Mesenchymal stem cell (in vitro differentiated cells and primary cell): ENCODE measurements around the gene MYOT.
"Not testable (repeated sequence)": the region's sequence is repeated elsewhere in the genome, so short reads cannot be mapped to it uniquely, and the experiment has no call there.

Experiments
- DNase-seq: peaks from one replicate; pipeline ENCODE4 v3.0.0-alpha.2; 2013
- H2AFZ ChIP-seq: one replicate; pipeline ENCODE4 v1.6.1; 2013; ENCODE audit warnings: low read depth, mild to moderate bottlenecking, control low read depth, inconsistent platforms, low read length, moderate library complexity
- H2AK5ac ChIP-seq: 2 replicates; pipeline ENCODE4 v1.6.1; 2013; ENCODE audit warnings: low read length, moderate library complexity, mild to moderate bottlenecking, inconsistent platforms; ENCODE audit not compliant: severe bottlenecking
- H2BK120ac ChIP-seq: one replicate; pipeline ENCODE4 v1.6.1; 2013; ENCODE audit warnings: low read depth, mild to moderate bottlenecking, inconsistent platforms, low read length, moderate library complexity
- H2BK12ac ChIP-seq, 2 experiments: one replicate each; pipeline ENCODE4 v1.6.1; 2013; ENCODE audit warnings: inconsistent platforms in 2 of 2, low read length in 2 of 2, mild to moderate bottlenecking in 2 of 2, moderate library complexity in 2 of 2, control low read depth in 1 of 2
- H2BK15ac ChIP-seq: one replicate; pipeline ENCODE4 v1.6.1; 2013; ENCODE audit warnings: mild to moderate bottlenecking, low read depth, inconsistent platforms; ENCODE audit not compliant: poor library complexity, severe bottlenecking
- H2BK5ac ChIP-seq: 2 replicates; pipeline ENCODE4 v1.6.1; 2013; ENCODE audit warnings: low read depth, mild to moderate bottlenecking, low read length, control low read depth, inconsistent platforms; ENCODE audit not compliant: poor library complexity, severe bottlenecking
- H3K14ac ChIP-seq, 2 experiments: one replicate each; pipeline ENCODE4 v1.6.1; 2013; ENCODE audit warnings: inconsistent platforms in 2 of 2, low read length in 2 of 2, control low read depth in 1 of 2, mild to moderate bottlenecking in 1 of 2, moderate library complexity in 1 of 2
- H3K18ac ChIP-seq, 2 experiments: one replicate each; pipeline ENCODE4 v1.6.1; 2013; ENCODE audit warnings: inconsistent platforms in 2 of 2, low read length in 2 of 2, control low read depth in 1 of 2, low read depth in 1 of 2, mild to moderate bottlenecking in 1 of 2
- H3K23ac ChIP-seq, 2 experiments: one replicate each; pipeline ENCODE4 v1.6.1; 2013; ENCODE audit warnings: inconsistent platforms in 2 of 2, low read length in 2 of 2, mild to moderate bottlenecking in 2 of 2, moderate library complexity in 2 of 2, control low read depth in 1 of 2
- H3K27ac ChIP-seq: 2 replicates; pipeline ENCODE4 v1.5.1; 2013; ENCODE audit warnings: mild to moderate bottlenecking, moderate library complexity, low read length, control low read depth, inconsistent platforms; ENCODE audit not compliant: poor library complexity, severe bottlenecking
- H3K27me3 ChIP-seq, 2 experiments: 2 replicates each; pipeline versions ENCODE4 v1.6.1 to v1.7.0; 2013; ENCODE audit warnings: low read length in 2 of 2, mild to moderate bottlenecking in 2 of 2, moderate library complexity in 2 of 2, control low read depth in 1 of 2, inconsistent platforms in 1 of 2; ENCODE audit not compliant: control insufficient read depth in 1 of 2, insufficient read depth in 1 of 2
- H3K36me3 ChIP-seq, 2 experiments: 2 replicates each; pipeline versions ENCODE4 v1.6.1 to v1.7.0; 2013; ENCODE audit warnings: low read length in 2 of 2, control low read depth in 1 of 2, inconsistent platforms in 1 of 2, low read depth in 1 of 2, mild to moderate bottlenecking in 1 of 2; ENCODE audit not compliant: insufficient read depth in 2 of 2, control insufficient read depth in 1 of 2
- H3K4ac ChIP-seq, 2 experiments: one replicate each; pipeline ENCODE4 v1.6.1; 2013; ENCODE audit warnings: inconsistent platforms in 2 of 2, low read length in 2 of 2, mild to moderate bottlenecking in 2 of 2, moderate library complexity in 2 of 2, control low read depth in 1 of 2, low read depth in 1 of 2
- H3K4me1 ChIP-seq: 2 replicates; pipeline ENCODE4 v1.6.1; 2013; ENCODE audit warnings: low read depth, low read length, control low read depth; ENCODE audit not compliant: control insufficient read depth, insufficient read depth
- H3K4me2 ChIP-seq: 2 replicates; pipeline ENCODE4 v1.6.1; 2013; ENCODE audit warnings: low read length, mild to moderate bottlenecking, inconsistent platforms; ENCODE audit not compliant: poor library complexity, severe bottlenecking
- H3K4me3 ChIP-seq, 2 experiments: 2 replicates each; pipeline versions ENCODE4 v1.5.1 to v1.7.0; 2013; ENCODE audit warnings: low read length in 2 of 2, mild to moderate bottlenecking in 2 of 2, control low read depth in 1 of 2, low read depth in 1 of 2; ENCODE audit not compliant: insufficient read depth in 1 of 2
- H3K79me1 ChIP-seq: replicated peaks from 2 replicates; pipeline ENCODE4 v1.6.1; 2013; ENCODE audit warnings: mild to moderate bottlenecking, control low read depth, low read length, inconsistent platforms; ENCODE audit not compliant: poor library complexity, severe bottlenecking
- H3K9ac ChIP-seq: 2 replicates; pipeline ENCODE4 v1.7.0; 2013; ENCODE audit warnings: mild to moderate bottlenecking, low read length, moderate library complexity
- H3K9me3 ChIP-seq: 2 replicates; pipeline ENCODE4 v1.7.0; 2013; ENCODE audit warnings: mild to moderate bottlenecking, low read length; ENCODE audit not compliant: control insufficient read depth
- H4K8ac ChIP-seq: one replicate; pipeline ENCODE4 v1.6.1; 2013; ENCODE audit warnings: inconsistent platforms, mild to moderate bottlenecking, low read length, moderate library complexity
- H4K91ac ChIP-seq: one replicate; pipeline ENCODE4 v1.6.1; 2013; ENCODE audit warnings: mild to moderate bottlenecking, low read length, inconsistent platforms
- WGBS: methylation state at CpG from one replicate; pipeline ENCODE4 v1.1.7; 2013; ENCODE audit warnings: mixed read lengths; 5-methylcytosine and 5-hydroxymethylcytosine counted together

The MYOT gene

GRCh38 chr5:137847687-137848086 lies 20.0 kb upstream of the MYOT start:
- Histone ChIP-seq H3K4me3 (no peak overlapping the region), H3K36me3 (no peaks in the 10 kb centered on the region), H2AK5ac (no peak overlapping the region), H3K27me3 (no peaks in the 10 kb centered on the region), H3K79me1 (no peaks in the 10 kb centered on the region), H4K8ac (no peak overlapping the region), H2BK12ac (no peak overlapping the region), H3K14ac (no peak overlapping the region), H3K18ac (no peak overlapping the region), H3K4me2 (no peak overlapping the region), H3K4ac (no peak overlapping the region), H3K9me3 (no peaks in the 10 kb centered on the region), H3K27ac (no peak overlapping the region), H2AFZ (no peak overlapping the region), H2BK5ac (no peak overlapping the region), H3K9ac (no peak overlapping the region), H4K91ac (no peak overlapping the region), H3K23ac (no peak overlapping the region), H2BK120ac (no peak overlapping the region), H2BK15ac (no peak overlapping the region), H3K4me1 (no peaks in the 10 kb centered on the region)
- WGBS = 92% methylated on average over 5 of the region's 6 CpGs
- no peak for DNase-seq

GRCh38 chr5:137853165-137853564 lies 14.5 kb upstream of the MYOT start:
- H3K9ac ChIP-seq, H3K4me2 ChIP-seq, H2BK12ac ChIP-seq, H3K23ac ChIP-seq, H2BK15ac ChIP-seq, H2AFZ ChIP-seq, H3K18ac ChIP-seq, H2BK5ac ChIP-seq, H3K27ac ChIP-seq, H2AK5ac ChIP-seq, H3K4me1 ChIP-seq, H3K27me3 ChIP-seq, H3K14ac ChIP-seq, H3K4ac ChIP-seq, H3K9me3 ChIP-seq, H3K36me3 ChIP-seq, H2BK120ac ChIP-seq, H4K8ac ChIP-seq, H3K79me1 ChIP-seq, H3K4me3 ChIP-seq, H4K91ac ChIP-seq, DNase-seq: not testable (repeated sequence)

DNA sequence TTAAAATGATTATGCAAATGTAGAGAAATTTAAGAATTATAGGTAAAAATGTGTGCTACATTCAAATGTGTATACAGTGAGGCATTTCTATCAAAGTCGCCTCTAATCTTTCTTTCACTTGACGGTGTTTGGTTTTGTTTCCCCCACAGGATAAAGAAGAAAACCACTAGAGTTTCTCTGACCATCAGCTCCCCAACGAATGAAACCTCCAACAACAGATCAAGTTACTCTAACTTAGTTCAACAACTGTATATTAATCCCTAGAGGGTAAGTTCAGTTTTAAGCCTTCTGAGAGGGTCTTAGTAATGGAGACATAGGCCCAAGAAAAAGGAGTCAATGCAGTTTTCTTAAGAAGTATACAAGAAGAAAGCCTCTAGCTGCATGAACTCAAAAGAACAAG lies 11.5 kb upstream of the MYOT start:
- H3K23ac ChIP-seq = no peak overlapping the region
- H2AK5ac ChIP-seq = no peak overlapping the region
- no peak overlapping the region for H3K27ac ChIP-seq
- no peak overlapping the region for H2AFZ ChIP-seq
- H3K27me3 ChIP-seq = no peaks in the 10 kb centered on the region
- no peak for DNase-seq
- H3K4me3 ChIP-seq = no peak overlapping the region
- no peak overlapping the region for H2BK12ac ChIP-seq
- H2BK5ac ChIP-seq = no peak overlapping the region
- no peaks in the 10 kb centered on the region for H3K9me3 ChIP-seq
- no peaks in the 10 kb centered on the region for H3K4me1 ChIP-seq
- no peak overlapping the region for H3K4ac ChIP-seq
- WGBS = 100% methylated on average over 2 of the region's 3 CpGs
- H3K4me2 ChIP-seq = no peak overlapping the region
- H3K9ac ChIP-seq = no peak overlapping the region
- H3K36me3 ChIP-seq = no peaks in the 10 kb centered on the region
- H4K91ac ChIP-seq = no peak overlapping the region
- H3K79me1 ChIP-seq = no peaks in the 10 kb centered on the region
- no peak overlapping the region for H2BK15ac ChIP-seq
- no peak overlapping the region for H4K8ac ChIP-seq
- H3K14ac ChIP-seq = no peak overlapping the region
- H3K18ac ChIP-seq = no peak overlapping the region
- no peak overlapping the region for H2BK120ac ChIP-seq

DNA sequence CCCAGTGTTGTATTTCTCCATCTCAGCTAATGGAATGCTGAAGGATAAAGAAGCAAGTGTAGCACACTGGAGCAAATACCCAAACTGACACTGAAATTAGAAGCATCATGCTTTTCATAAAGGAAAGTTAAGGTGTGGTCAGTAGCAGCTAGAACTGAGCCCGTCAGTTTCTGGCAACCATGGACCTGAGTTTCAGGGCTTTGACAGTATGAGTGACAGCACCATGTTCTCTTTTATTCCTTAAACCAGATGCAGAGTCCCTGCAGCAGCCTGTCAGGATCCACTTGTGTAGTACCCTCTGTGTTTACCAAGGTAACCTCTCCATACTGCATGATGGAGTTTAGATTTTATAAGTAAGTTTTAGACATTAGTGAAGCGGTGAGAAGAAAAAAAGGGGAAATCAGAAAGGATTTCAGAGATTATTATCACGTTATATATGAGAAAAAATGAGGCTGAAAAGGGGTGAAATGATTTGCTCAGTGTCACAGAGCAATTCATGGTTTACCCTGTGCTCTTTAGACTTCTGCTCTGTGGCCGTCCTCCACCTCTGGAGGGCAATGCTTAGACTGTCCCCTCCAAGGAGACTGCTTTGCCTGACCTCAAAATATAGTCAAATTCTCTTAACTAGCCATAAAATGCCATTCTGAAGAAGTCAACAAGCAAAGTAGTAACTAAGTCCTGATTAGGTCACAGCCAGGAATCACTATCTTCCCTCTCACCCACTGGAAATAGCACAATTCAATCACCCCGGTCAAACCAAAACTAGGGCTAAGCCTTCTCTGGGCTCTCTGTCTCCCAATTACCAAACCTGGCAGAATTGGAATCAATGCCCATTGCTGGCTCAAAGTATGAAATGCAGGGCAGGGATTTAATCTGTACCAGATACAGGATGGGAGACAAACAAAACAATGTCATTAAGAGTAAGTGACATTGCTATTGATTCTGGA lies 10.5 kb upstream of the MYOT start:
- Histone ChIP-seq H3K27ac (no peak overlapping the region), H2BK5ac (no peak overlapping the region), H3K4me3 (no peak overlapping the region), H3K4ac (no peak overlapping the region), H2BK12ac (no peak overlapping the region), H4K8ac (no peak overlapping the region), H3K23ac (no peak overlapping the region), H3K4me2 (no peak overlapping the region), H3K4me1 (no peaks in the 10 kb centered on the region), H3K36me3 (no peaks in the 10 kb centered on the region), H4K91ac (no peak overlapping the region), H3K9ac (no peak overlapping the region), H2BK120ac (no peak overlapping the region), H3K79me1 (no peaks in the 10 kb centered on the region), H3K14ac (no peak overlapping the region), H2AFZ (no peak overlapping the region), H2BK15ac (no peak overlapping the region), H3K9me3 (no peaks in the 10 kb centered on the region), H3K27me3 (no peaks in the 10 kb centered on the region), H2AK5ac (no peak overlapping the region), H3K18ac (no peak overlapping the region)
- DNase-seq = no peak
- 78% methylated on average over 5 of the region's 5 CpGs for WGBS
